ENCODE measurements around the gene PTRH1. TPM values are rescaled to one million over a fixed set of nuclear protein-coding genes. Genes with fewer than 3 reads are reported as not detected.
A peak's percentile ranks its signal among the peaks of the same experiment; 100 is the strongest.
"Not testable (repeated sequence)": the region's sequence is repeated elsewhere in the genome, so short reads cannot be mapped to it uniquely, and the experiment has no call there.

The PTRH1 gene, protein sequence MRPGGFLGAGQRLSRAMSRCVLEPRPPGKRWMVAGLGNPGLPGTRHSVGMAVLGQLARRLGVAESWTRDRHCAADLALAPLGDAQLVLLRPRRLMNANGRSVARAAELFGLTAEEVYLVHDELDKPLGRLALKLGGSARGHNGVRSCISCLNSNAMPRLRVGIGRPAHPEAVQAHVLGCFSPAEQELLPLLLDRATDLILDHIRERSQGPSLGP
- 10.7 and 17.5 TPM in 2 replicates for total RNA-seq (2014; rRNA removed; shearing (Covaris generic))

DNA sequence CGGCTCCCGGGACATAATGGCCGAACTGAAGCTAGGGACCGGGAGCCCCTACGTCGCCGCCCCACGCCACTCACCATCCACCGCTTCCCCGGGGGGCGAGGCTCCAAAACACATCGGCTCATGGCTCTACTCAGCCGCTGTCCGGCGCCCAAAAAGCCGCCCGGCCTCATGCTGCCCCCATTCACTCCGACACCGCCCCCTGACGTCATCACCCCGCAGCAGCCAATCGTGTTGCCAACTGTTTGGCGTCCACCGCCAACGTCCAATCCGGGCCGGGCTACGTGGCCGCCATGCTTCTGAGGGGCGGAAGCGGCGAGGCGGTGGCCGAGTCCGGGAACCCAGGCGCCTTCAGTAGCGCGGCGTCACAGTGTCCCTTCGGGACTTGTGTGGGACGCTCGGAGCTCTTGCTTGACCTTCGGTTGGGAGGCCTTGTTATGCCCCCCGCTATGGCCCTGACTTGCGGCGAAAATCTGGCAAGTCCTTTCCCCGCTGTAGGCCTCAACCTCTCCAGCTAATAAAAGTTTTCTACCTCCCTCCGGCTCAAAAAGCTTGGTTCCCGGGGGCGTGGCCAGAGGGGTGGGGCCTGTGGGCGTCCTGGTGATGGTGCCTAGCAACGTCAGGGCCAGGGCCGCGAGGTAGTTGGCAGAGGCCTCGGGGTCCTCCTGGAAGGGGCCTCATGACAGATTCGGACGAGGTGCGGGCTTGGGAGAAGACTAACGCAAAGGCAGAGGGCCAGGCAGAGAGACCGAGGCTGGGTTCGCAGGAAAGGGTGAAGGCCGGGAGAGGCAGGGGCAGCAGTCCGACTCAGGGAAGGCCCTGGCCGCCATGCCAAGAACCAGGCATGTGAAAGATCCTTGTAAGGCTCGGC, at the start of gene PTRH1, which contains the start of gene TTC16:
Gene PTRH1 (minus strand): TSS at position 194 of the 868 bp plus-strand sequence. CDS start 24 bp downstream, at position 170.
Gene TTC16 (plus strand): TSS at position 610 of the 868 bp plus-strand sequence. CDS start 67 bp downstream, at position 677.
- DNase-seq (ENCODE audit: low read depth) = peak; percentile 96

GRCh38 chr9:127763918-127764384, 48.5 kb upstream of the PTRH1 start:
- DNase-seq (ENCODE audit: low read depth) = peak; percentile 51

GRCh38 chr9:127762111-127762676, 46.7 kb upstream of the PTRH1 start:
- DNase-seq (ENCODE audit: low read depth) = no peak

GRCh38 chr9:127761491-127761956, 46.1 kb upstream of the PTRH1 start:
- no peak for DNase-seq (ENCODE audit: low read depth)

DNA sequence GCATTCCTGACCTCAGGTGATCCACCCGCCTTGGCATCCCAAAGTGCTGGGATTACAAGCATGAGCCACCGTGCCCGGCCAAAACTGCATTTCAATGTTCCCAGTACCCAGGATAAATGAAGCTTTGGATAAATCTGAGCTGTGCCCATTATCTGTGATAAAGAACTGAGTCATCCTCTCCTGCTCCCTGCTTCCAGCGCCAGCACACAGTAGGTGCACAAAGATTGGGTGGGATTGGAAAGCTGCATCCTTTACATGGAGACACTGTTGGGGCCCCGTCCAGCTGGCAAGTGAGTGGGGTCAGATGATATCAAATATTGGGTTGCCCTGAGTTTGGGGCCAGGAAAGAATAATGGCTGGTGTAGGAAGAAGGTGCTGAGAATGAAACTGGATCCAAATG, 45.6 kb upstream of the PTRH1 start:
- no peak for DNase-seq (ENCODE audit: low read depth)

- no peak for DNase-seq (ENCODE audit: low read depth)
These were observed 43.4 kb upstream of the PTRH1 start for GRCh38 chr9:127758843-127759242.

- DNase-seq (ENCODE audit: low read depth) = not testable (repeated sequence)
These were observed 41.3 kb upstream of the PTRH1 start for GRCh38 chr9:127756776-127757175.

GRCh38 chr9:127756233-127756632, 40.8 kb upstream of the PTRH1 start:
- DNase-seq (ENCODE audit: low read depth) = no peak

DNA sequence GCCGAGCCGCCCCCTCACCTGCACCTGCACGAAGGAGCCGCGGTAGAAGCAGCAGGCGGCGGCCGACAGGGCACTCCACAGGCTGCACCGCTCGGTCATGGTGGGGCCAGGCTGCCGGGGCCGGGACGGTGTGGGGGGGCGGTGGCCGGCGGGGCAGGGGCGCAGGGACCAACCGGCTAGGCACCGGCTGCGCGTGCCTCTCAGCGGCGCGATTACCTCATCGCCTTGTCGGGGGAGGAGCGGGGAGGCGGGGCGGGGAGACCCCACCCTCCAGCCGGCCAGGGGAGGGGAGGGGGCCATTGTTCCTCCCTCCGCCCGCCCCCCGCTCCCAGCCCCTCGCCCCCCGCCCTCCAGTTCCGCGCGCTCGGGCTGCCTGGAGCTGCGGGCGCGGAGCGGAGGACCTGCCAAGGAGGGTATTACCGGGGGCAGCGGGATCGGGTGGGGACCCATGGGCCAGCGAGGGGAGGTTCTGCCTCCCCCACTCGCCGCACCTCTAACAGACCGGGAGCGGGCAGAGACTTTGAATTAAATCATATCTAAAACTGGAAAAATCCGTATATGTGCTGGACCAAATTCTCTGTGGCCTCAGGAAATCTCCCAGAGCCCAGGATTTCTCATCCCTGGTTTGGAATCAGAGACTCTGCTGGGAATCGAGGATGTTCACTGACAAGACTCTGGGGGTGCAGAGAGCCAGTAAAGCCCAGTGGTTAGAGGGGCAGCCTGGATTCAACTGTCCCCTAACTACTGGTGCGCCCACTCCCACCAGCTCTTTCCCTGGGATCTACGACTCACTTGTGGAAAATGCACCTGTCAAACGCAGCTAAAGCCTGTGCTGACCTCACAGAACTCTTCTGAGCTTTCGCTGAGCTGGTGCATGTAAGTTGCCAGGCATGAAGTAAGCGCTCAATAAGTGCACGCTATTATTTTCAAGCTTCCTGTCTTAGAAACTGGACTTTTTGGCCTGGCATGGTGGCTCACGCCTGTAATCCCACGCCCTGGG, 39.9 kb upstream of the PTRH1 start:
- no peak for DNase-seq (ENCODE audit: low read depth)

DNA sequence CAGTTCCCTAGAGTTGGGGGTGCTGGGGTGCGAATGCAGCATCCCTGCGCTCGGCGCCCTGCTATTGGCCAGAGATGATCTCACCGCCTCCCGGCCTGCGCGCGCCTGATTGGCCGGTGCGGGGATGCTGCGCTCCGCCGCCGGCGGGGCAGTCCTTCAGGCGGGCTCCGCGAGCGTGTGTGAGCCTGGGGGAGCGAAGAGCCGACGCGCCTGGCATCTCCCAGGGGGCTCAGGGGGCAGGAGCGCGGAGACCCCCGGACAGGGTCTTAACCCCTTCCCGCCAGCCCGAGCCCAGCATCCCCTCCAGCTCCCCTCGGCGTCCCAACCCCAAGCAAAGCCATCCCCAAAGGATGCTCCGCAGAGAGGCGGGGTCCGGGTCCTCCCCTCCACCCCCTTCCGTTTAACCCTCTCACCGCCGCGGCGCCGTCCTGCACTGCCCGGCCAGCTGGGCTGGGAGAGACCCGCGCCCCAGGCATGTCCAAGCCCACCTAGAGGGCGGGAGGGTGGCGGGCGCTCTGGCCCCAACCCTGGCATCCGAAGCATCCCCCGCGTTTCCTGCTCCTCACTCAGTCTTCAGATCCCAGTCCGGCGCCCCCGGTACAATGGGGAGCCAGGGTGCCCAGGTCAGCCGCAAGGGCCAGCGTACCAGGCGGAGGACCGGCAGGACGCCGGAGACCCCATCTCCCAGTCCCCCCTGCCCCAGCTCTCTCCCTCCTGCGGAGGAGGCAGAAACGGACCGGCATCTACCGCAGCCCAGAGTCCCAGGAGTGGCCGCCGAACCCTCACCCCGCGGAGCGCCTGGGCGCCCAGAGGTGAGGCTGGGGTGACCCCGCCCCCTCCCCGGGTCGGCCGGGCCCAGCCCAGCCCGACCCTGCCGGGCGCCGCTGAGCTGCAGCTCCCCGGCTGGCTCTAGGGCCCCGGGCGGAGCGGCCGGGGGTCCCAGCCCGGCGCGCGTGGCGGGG, 38.9 kb upstream of the PTRH1 start:
- no peak for DNase-seq (ENCODE audit: low read depth)

DNA sequence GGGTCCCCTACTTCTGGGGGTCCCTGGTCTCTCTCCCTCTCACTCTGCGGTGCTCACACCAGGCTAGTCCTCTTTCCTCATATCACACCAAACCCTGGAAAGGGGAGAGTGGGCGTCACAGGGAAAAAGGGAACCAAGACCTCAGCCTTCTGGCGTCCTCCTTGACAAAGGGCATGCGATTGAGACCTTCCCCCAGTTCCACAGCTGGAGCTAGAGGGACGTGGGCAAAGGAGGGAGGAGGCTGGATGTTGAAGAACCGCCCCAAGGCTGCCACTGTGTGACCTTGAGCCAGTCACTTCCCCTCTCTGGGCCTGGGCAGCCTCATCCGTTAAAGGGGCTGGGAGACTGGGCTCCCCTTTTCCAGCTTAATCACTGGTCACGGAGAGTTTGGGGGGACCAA, 38.2 kb upstream of the PTRH1 start:
- DNase-seq (ENCODE audit: low read depth) = no peak

DNA sequence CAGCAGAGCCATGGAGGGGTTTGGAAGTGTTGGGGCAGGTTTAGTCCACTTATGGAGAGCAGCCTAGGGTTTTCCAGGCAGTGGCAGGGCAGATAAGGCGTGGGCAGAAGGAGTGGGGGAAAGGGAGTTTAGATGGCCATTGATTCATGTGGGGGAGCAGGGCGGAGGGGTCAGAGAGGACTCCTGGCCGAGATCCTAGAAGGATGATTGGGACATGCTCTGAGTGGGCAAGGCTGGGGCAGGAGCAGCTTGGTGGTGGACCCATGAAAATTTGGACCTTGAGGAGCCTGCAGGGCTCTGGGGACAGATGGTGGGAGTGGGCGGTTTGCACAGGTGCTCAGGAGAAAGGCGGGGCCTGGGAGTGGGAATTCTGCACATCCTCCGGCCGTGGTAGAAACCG, 37.7 kb upstream of the PTRH1 start:
- DNase-seq (ENCODE audit: low read depth) = no peak

- no peak for DNase-seq (ENCODE audit: low read depth)
These were observed 36.0 kb upstream of the PTRH1 start for GRCh38 chr9:127751269-127752054.

GRCh38 chr9:127749090-127749787, 33.8 kb upstream of the PTRH1 start:
- DNase-seq (ENCODE audit: low read depth) = no peak

- DNase-seq (ENCODE audit: low read depth) = no peak
These were observed 31.6 kb upstream of the PTRH1 start for GRCh38 chr9:127746959-127747569.

GRCh38 chr9:127744398-127745110, 29.1 kb upstream of the PTRH1 start:
- no peak for DNase-seq (ENCODE audit: low read depth)

DNA sequence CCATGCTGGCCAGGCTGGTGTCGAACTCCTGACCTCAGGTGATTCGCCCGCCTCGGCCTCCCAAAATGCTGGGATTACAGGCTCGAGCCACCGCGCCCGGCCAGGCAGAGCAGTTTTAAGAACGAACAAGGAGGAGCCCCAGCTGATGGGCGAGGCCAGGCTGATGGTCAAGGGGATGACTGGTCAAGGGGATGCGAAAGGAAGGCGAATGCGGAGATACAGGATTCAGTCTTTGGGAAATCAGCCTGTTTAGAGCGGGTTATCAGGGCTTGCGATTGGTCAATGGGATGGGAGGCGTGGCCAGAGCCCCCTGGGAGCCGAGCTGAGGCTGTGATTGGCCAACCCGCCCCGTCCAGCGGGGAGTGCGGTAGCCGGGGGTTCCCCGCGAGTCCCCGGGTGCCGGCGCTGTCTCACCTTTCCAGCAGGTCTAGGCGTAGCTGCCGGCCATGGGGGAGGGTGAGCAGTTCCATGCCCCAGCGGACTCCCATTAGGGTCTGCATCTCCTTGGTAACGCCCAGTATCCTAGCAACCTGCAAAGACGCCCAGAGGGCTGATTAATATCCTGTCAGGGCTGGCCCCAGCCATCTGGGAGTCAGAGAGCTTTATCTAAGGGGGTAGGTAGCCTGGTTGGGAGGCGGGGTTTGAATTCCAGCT, 27.1 kb upstream of the PTRH1 start:
- peak; percentile 93 for DNase-seq (ENCODE audit: low read depth)
